Measurements from ENCODE around the gene PXYLP1. TPM values are rescaled to one million over a fixed set of nuclear protein-coding genes. Genes with fewer than 3 reads are reported as not detected.

The PXYLP1 gene
- total and polyA plus RNA-seq, 2 of the 8 experiments (the other 6 are each of a cell fraction or from before 2014, with no cell fraction given) = 19.4 to 20.6 TPM

DNA sequence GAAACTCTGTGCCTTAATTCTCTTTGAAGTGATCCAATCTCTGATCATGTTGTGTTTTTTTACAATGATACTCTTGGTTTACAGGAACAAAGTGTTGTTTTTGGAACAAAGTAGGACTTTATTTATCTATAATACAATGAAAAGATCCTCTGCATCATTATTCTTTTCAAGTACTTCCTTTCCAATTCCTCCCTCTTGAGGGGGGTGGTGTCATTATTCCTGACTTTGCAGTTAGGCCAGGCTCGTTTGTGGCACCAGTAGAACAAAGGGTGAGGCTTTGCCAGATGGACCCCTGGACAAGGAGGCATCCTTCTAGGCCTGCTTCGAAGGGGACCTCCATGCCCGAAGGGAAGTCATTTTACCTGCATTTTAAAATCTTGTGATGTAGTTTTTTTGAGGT, 95.0 kb downstream of the PXYLP1 start (continued):
- TF ChIP-seq, protein P1, sequence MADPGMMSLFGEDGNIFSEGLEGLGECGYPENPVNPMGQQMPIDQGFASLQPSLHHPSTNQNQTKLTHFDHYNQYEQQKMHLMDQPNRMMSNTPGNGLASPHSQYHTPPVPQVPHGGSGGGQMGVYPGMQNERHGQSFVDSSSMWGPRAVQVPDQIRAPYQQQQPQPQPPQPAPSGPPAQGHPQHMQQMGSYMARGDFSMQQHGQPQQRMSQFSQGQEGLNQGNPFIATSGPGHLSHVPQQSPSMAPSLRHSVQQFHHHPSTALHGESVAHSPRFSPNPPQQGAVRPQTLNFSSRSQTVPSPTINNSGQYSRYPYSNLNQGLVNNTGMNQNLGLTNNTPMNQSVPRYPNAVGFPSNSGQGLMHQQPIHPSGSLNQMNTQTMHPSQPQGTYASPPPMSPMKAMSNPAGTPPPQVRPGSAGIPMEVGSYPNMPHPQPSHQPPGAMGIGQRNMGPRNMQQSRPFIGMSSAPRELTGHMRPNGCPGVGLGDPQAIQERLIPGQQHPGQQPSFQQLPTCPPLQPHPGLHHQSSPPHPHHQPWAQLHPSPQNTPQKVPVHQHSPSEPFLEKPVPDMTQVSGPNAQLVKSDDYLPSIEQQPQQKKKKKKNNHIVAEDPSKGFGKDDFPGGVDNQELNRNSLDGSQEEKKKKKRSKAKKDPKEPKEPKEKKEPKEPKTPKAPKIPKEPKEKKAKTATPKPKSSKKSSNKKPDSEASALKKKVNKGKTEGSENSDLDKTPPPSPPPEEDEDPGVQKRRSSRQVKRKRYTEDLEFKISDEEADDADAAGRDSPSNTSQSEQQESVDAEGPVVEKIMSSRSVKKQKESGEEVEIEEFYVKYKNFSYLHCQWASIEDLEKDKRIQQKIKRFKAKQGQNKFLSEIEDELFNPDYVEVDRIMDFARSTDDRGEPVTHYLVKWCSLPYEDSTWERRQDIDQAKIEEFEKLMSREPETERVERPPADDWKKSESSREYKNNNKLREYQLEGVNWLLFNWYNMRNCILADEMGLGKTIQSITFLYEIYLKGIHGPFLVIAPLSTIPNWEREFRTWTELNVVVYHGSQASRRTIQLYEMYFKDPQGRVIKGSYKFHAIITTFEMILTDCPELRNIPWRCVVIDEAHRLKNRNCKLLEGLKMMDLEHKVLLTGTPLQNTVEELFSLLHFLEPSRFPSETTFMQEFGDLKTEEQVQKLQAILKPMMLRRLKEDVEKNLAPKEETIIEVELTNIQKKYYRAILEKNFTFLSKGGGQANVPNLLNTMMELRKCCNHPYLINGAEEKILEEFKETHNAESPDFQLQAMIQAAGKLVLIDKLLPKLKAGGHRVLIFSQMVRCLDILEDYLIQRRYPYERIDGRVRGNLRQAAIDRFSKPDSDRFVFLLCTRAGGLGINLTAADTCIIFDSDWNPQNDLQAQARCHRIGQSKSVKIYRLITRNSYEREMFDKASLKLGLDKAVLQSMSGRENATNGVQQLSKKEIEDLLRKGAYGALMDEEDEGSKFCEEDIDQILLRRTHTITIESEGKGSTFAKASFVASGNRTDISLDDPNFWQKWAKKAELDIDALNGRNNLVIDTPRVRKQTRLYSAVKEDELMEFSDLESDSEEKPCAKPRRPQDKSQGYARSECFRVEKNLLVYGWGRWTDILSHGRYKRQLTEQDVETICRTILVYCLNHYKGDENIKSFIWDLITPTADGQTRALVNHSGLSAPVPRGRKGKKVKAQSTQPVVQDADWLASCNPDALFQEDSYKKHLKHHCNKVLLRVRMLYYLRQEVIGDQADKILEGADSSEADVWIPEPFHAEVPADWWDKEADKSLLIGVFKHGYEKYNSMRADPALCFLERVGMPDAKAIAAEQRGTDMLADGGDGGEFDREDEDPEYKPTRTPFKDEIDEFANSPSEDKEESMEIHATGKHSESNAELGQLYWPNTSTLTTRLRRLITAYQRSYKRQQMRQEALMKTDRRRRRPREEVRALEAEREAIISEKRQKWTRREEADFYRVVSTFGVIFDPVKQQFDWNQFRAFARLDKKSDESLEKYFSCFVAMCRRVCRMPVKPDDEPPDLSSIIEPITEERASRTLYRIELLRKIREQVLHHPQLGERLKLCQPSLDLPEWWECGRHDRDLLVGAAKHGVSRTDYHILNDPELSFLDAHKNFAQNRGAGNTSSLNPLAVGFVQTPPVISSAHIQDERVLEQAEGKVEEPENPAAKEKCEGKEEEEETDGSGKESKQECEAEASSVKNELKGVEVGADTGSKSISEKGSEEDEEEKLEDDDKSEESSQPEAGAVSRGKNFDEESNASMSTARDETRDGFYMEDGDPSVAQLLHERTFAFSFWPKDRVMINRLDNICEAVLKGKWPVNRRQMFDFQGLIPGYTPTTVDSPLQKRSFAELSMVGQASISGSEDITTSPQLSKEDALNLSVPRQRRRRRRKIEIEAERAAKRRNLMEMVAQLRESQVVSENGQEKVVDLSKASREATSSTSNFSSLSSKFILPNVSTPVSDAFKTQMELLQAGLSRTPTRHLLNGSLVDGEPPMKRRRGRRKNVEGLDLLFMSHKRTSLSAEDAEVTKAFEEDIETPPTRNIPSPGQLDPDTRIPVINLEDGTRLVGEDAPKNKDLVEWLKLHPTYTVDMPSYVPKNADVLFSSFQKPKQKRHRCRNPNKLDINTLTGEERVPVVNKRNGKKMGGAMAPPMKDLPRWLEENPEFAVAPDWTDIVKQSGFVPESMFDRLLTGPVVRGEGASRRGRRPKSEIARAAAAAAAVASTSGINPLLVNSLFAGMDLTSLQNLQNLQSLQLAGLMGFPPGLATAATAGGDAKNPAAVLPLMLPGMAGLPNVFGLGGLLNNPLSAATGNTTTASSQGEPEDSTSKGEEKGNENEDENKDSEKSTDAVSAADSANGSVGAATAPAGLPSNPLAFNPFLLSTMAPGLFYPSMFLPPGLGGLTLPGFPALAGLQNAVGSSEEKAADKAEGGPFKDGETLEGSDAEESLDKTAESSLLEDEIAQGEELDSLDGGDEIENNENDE (IDR thresholded peaks at IDR 0.05; ENCODE audit: insufficient replicate concordance, low read length) = no peak
- no peak for TF ChIP-seq CTBP2 (IDR thresholded peaks at IDR 0.05; ENCODE audit: borderline replicate concordance, insufficient read depth, insufficient read length, low read length)
- TF ChIP-seq, protein P2, sequence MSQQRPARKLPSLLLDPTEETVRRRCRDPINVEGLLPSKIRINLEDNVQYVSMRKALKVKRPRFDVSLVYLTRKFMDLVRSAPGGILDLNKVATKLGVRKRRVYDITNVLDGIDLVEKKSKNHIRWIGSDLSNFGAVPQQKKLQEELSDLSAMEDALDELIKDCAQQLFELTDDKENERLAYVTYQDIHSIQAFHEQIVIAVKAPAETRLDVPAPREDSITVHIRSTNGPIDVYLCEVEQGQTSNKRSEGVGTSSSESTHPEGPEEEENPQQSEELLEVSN (IDR thresholded peaks at IDR 0.05) = no peak
- TF ChIP-seq NANOG (IDR thresholded peaks at IDR 0.05; ENCODE audit: insufficient read depth, low read depth, low read length, poor library complexity, severe bottlenecking) = no peak
- no peak for TF ChIP-seq KDM4A (IDR thresholded peaks at IDR 0.05; ENCODE audit: low read depth, low read length, severe bottlenecking)
